Upper lobe of left lung (tissue), 6 donors: Measurements from ENCODE around the gene PHF1. TPM values are rescaled to one million over a fixed set of nuclear protein-coding genes. Genes with fewer than 3 reads are reported as not detected.
A peak's percentile ranks its signal among the peaks of the same experiment; 100 is the strongest.

Experiments used
- ATAC-seq, 2 donors: fragments of 200-7000 bp; cut with Tn5 transposase; one replicate each; pipeline ENCODE4 v1.9.1; 2022; ENCODE audit warnings: mild to moderate bottlenecking in 2 of 2, moderate library complexity in 2 of 2; ENCODE audit not compliant: low FRiP score in 2 of 2
- DNase-seq, 2 donors: peaks; one replicate each; pipeline ENCODE4 v3.0.0-alpha.2; 2019 to 2020
- H3K27ac ChIP-seq, 4 donors: fragments of 200-600 bp; sonication (generic); one replicate each; pipeline ENCODE4 v1.5.1; 2016 to 2019
- H3K27me3 ChIP-seq, 4 donors: fragments of 200-600 bp; sonication (generic); one replicate each; pipeline ENCODE4 v1.5.1; 2017 to 2019
- H3K36me3 ChIP-seq, 4 donors: fragments of 200-600 bp; sonication (generic); one replicate each; pipeline ENCODE4 v1.5.1; 2016 to 2019
- H3K4me1 ChIP-seq, 4 donors: fragments of 200-600 bp; sonication (generic); one replicate each; pipeline ENCODE4 v1.5.1; 2018 to 2019
- H3K4me3 ChIP-seq, 4 donors: fragments of 200-600 bp; sonication (generic); one replicate each; pipeline ENCODE4 v1.5.1; 2017 to 2019; ENCODE audit warnings: mild to moderate bottlenecking in 2 of 4, moderate library complexity in 1 of 4
- H3K9me3 ChIP-seq, 4 donors: fragments of 200-600 bp; sonication (generic); one replicate each; pipeline ENCODE4 v1.5.1; 2018 to 2019
- EP300 ChIP-seq, 4 donors: sonication (generic); formaldehyde crosslinking; IDR thresholded peaks; one replicate each; pipeline ENCODE4 v1.5.1; 2017; ENCODE audit warnings: antibody characterized with exemption in 4 of 4, control low read depth in 2 of 4
- POLR2A ChIP-seq, 4 donors: fragments of 450-650 bp; IDR thresholded peaks; one replicate each; pipeline ENCODE4 v1.5.1; 2016 to 2017; ENCODE audit warnings: antibody characterized with exemption in 4 of 4, mild to moderate bottlenecking in 2 of 4
- POLR2AphosphoS5 ChIP-seq, 2 donors: sonication (generic); formaldehyde crosslinking; IDR thresholded peaks; one replicate each; pipeline ENCODE4 v1.5.1; 2017; ENCODE audit warnings: antibody characterized with exemption in 2 of 2
- WGBS, 2 donors: methylation state at CpG; one replicate each; pipeline ENCODE4 v1.1.5; 2017 to 2018; 5-methylcytosine and 5-hydroxymethylcytosine counted together
- total RNA-seq, 6 donors: library from RNA; depleted of rRNA in 4 of 6; stranded (reverse); fragments of >200 nt in 4 of 6; gene quantifications; one replicate each; pipeline versions ENCODE4 v1.1.0 to v1.2.1, GENCODE V29; 2016 to 2021
- TF ChIP-seq, protein P1 (sequence below), 6 experiments: fragments of 450-650 bp in 4 of 6; fragments of 200-600 bp in 2 of 6; sonication (generic) in 2 of 6; IDR thresholded peaks; one replicate each; pipeline ENCODE4 v1.5.1; 2016 to 2019; ENCODE audit warnings: antibody characterized with exemption in 6 of 6
- donor health status: DM: no; HTN: no; CAD: no; lungs with moderate emphysema.
- donor health status: DM: no; HTN: yes; CAD: no; lungs with severe emphysema.

Gene PHF1
- total RNA-seq, 6 donors from 2014 or later: 61.7 to 150 (median 65.5) TPM

DNA sequence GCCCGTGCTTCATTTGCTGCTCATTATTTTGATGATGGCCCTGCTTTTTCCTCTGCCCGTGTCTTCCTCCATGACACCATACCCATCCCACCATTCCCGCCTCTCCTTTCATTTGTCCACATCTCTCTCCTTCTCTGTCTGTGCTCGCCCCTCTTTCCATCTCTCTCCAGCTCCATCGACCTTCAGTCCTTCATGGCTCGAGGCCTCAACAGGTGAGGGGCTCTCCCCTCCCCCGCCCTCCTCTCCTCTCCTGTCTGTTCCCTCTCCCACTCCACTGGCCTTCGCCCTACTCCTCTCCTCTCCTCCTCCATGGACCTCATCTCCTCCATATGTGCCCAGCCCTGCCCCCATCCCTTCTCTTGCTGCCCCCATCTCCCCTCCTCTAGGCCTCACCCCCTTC, 31.5 kb downstream of the PHF1 start:
- 89 to 93% methylated on average over 8 of the region's 8 CpGs for WGBS, 2 donors
- Histone ChIP-seq H3K4me1 (peaks cover 0 to 6% (median 0%) of the 10 kb centered on the region in 4 donors), H3K27me3 (no peaks in the 10 kb centered on the region), H3K36me3 (peaks cover 0 to 80% (median 47%) of the 10 kb centered on the region in 4 donors), H3K27ac (no peak overlapping the region), H3K4me3 (no peak overlapping the region), H3K9me3 (no peaks in the 10 kb centered on the region)
- ATAC-seq (no peak), DNase-seq (no peak)
- no peak for TF ChIP-seq EP300 (IDR thresholded peaks at IDR 0.05)
- no peak for TF ChIP-seq POLR2A (IDR thresholded peaks at IDR 0.05)
- TF ChIP-seq, protein P1, sequence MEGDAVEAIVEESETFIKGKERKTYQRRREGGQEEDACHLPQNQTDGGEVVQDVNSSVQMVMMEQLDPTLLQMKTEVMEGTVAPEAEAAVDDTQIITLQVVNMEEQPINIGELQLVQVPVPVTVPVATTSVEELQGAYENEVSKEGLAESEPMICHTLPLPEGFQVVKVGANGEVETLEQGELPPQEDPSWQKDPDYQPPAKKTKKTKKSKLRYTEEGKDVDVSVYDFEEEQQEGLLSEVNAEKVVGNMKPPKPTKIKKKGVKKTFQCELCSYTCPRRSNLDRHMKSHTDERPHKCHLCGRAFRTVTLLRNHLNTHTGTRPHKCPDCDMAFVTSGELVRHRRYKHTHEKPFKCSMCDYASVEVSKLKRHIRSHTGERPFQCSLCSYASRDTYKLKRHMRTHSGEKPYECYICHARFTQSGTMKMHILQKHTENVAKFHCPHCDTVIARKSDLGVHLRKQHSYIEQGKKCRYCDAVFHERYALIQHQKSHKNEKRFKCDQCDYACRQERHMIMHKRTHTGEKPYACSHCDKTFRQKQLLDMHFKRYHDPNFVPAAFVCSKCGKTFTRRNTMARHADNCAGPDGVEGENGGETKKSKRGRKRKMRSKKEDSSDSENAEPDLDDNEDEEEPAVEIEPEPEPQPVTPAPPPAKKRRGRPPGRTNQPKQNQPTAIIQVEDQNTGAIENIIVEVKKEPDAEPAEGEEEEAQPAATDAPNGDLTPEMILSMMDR (IDR thresholded peaks at IDR 0.05): no peak
- no peak for TF ChIP-seq POLR2AphosphoS5 (IDR thresholded peaks at IDR 0.05)

DNA sequence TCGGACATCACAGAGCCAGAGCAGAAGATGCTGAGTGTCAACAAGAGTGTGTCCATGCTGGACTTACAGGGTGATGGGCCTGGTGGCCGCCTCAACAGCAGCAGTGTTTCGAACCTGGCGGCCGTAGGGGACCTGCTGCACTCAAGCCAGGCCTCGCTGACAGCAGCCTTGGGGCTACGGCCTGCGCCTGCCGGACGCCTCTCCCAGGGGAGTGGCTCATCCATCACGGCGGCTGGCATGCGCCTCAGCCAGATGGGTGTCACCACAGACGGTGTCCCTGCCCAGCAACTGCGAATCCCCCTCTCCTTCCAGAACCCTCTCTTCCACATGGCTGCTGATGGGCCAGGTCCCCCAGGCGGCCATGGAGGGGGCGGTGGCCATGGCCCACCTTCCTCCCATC, 32.2 kb downstream of the PHF1 start:
- Histone ChIP-seq H3K27ac (no peak overlapping the region), H3K9me3 (no peaks in the 10 kb centered on the region), H3K4me1 (peaks cover 0 to 6% (median 0%) of the 10 kb centered on the region in 4 donors), H3K27me3 (no peaks in the 10 kb centered on the region), H3K4me3 (no peak overlapping the region), H3K36me3 (peaks cover 0 to 80% (median 40%) of the 10 kb centered on the region in 4 donors)
- DNase-seq (peak in 1 of 2 donors; percentile 81), ATAC-seq (no peak)
- TF ChIP-seq, protein P1 (IDR thresholded peaks at IDR 0.05): no peak
- no peak for TF ChIP-seq EP300 (IDR thresholded peaks at IDR 0.05)
- TF ChIP-seq POLR2A (IDR thresholded peaks at IDR 0.05): no peak
- TF ChIP-seq POLR2AphosphoS5 (IDR thresholded peaks at IDR 0.05): no peak
- WGBS, 2 donors: 95 to 96% methylated on average over 8 to 15 of the region's 17 CpGs

DNA sequence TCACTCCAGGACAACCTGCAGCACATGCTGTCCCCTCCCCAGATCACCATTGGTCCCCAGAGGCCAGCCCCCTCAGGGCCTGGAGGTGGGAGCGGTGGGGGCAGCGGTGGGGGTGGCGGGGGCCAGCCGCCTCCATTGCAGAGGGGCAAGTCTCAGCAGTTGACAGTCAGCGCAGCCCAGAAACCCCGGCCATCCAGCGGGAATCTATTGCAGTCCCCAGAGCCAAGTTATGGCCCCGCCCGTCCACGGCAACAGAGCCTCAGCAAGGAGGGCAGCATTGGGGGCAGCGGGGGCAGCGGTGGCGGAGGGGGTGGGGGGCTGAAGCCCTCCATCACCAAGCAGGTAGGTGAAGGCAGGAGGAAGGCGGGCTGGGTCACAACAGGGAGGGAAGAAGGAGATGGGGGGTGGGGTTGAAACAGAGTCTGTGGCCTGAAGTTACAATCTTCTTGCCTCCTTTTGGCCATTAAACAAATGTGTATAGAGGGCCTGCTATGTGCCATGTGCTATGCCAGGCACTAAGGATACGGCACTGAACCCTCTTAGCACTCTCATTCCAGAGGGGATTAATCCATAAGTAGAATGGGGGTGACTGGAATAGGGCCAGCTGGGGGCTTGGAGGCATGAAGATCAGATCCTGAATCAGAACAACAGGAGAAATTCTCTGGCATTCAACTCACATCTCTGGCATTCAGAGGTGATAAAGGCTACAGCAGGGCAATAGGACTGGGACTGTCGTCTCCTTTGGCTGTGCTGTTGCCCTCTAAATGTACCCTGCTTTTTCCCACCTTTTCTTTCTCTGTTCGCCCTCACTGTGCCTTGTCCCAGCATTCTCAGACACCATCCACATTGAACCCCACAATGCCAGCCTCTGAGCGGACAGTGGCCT, 33.0 kb downstream of the PHF1 start:
- no peaks in the 10 kb centered on the region for H3K27me3 ChIP-seq
- H3K4me3 ChIP-seq: no peak overlapping the region
- H3K27ac ChIP-seq: peak overlapping the region in 1 of 4 donors; percentile 25
- DNase-seq (peak in 1 of 2 donors; percentile 56), ATAC-seq (no peak)
- no peaks in the 10 kb centered on the region for H3K9me3 ChIP-seq
- peaks cover 0 to 80% (median 33%) of the 10 kb centered on the region in 4 donors for H3K36me3 ChIP-seq
- TF ChIP-seq EP300 (IDR thresholded peaks at IDR 0.05) (no peak), POLR2AphosphoS5 (IDR thresholded peaks at IDR 0.05) (no peak), POLR2A (IDR thresholded peaks at IDR 0.05) (no peak)
- TF ChIP-seq, protein P1 (IDR thresholded peaks at IDR 0.05): no peak
- 92 to 94% methylated on average over 8 to 16 of the region's 18 CpGs for WGBS, 2 donors
- H3K4me1 ChIP-seq: peaks cover 0 to 6% (median 0%) of the 10 kb centered on the region in 4 donors

DNA sequence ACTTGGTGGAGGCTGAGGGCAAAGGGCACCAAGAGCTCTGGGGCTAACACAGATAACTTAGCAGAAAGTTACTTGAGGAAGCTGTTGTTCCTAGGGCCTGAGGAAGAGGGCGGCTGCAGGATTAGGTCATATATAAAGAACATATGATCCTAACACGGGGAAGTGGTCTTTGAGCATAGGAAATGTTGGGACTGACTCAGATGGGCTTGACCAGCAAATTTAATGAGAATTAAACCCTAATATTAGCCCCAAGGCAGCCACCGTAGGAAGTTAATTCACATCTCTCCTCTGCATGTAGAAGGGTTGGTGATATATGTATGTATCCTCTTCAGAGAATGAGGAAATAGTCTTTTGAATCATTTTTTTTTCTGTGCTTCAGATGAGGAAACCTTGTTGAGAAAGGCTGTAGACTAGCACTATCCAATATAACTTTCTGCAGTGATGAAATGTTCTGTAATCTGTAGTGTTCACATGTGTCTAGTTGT, 34.3 kb downstream of the PHF1 start:
- 65 to 89% methylated on average over 3 of the region's 3 CpGs for WGBS, 2 donors
- peaks cover 0 to 81% (median 31%) of the 10 kb centered on the region in 4 donors for H3K36me3 ChIP-seq
- H3K9me3 ChIP-seq: no peaks in the 10 kb centered on the region
- no peak overlapping the region for H3K4me3 ChIP-seq
- H3K4me1 ChIP-seq: peaks cover 0 to 6% (median 2%) of the 10 kb centered on the region in 4 donors
- no peaks in the 10 kb centered on the region for H3K27me3 ChIP-seq
- DNase-seq: no peak
- TF ChIP-seq POLR2A (IDR thresholded peaks at IDR 0.05): no peak
- TF ChIP-seq, protein P1 (IDR thresholded peaks at IDR 0.05): no peak
- no peak for TF ChIP-seq POLR2AphosphoS5 (IDR thresholded peaks at IDR 0.05)
- no peak for TF ChIP-seq EP300 (IDR thresholded peaks at IDR 0.05)
- H3K27ac ChIP-seq: peak overlapping the region; percentile 12 to 55 (median 28)
- ATAC-seq: peak in 1 of 2 donors; percentile 27
